GM12892 (cell line): ENCODE results near the gene MYO3A.

Source experiments
- POLR2AphosphoS5 ChIP-seq: IDR thresholded peaks from 2 replicates; pipeline ENCODE4 v1.6.1; 2011; ENCODE audit warnings: low read depth, low read length, control low read depth
- TAF1 ChIP-seq: IDR thresholded peaks from 2 replicates; pipeline ENCODE4 v1.6.1; 2011; ENCODE audit warnings: low read depth, mild to moderate bottlenecking, control low read depth, low read length, borderline replicate concordance

GRCh38 chr10:25944771-25945170 lies 10.7 kb downstream of the MYO3A start:
- TF ChIP-seq TAF1: no peak
- no peak for TF ChIP-seq POLR2AphosphoS5
